Endothelial cell of umbilical vein (primary cell): ENCODE measurements around the gene CASKIN2. TPM values are rescaled to one million over a fixed set of nuclear protein-coding genes. Genes with fewer than 3 reads are reported as not detected.

Experiments used
- BruUV-seq: library from RNA; stranded (reverse); fragments of 400-500 nt; replicated peaks from 2 replicates; lab custom pipeline; 2021; lab: Mats Ljungman, UMichigan
- CTCF ChIA-PET: fragments of 300-600, 350-600 bp; sonication (Branson Sonifier 250); formaldehyde crosslinking; loops from one replicate; lab custom pipeline; 2021; ENCODE audit warnings: antibody characterized with exemption, inconsistent platforms; lab: Charles Lee
- POLR2A ChIA-PET: fragments of 300-600, 350-600 bp; sonication (Branson Sonifier 250); formaldehyde crosslinking; loops from one replicate; lab custom pipeline; 2021; ENCODE audit warnings: antibody characterized with exemption, inconsistent platforms; lab: Charles Lee
- DNase-seq: peaks from one replicate; pipeline ENCODE4 v3.0.0-alpha.2; 2011; ENCODE audit warnings: low read depth, low spot score
- FAIRE-seq: peaks from 2 replicates; lab custom pipeline; 2011; peaks lifted over from hg19 to GRCh38; lab: Jason Lieb, UNC
- H2AFZ ChIP-seq: 2 replicates; pipeline ENCODE4 v1.6.0; 2012; ENCODE audit warnings: low read depth, low read length, control low read depth, inconsistent platforms
- H3K27ac ChIP-seq: 2 replicates; pipeline ENCODE4 v1.5.1; 2011; ENCODE audit warnings: low read depth, mild to moderate bottlenecking, control low read depth, low read length, moderate library complexity; ENCODE audit not compliant: insufficient read depth
- H3K27me3 ChIP-seq, 2 experiments: 2 replicates each; pipeline versions ENCODE4 v1.6.0 to v1.6.1; 2011; ENCODE audit warnings: low read length in 2 of 2, mixed read lengths in 1 of 2; ENCODE audit not compliant: control insufficient read depth in 2 of 2, insufficient read depth in 2 of 2
- H3K36me3 ChIP-seq, 2 experiments: 2 replicates in 1 of 2; 3 replicates in 1 of 2; pipeline ENCODE4 v1.5.1; 2011; ENCODE audit warnings: low read length in 2 of 2, mild to moderate bottlenecking in 1 of 2, moderate library complexity in 1 of 2; ENCODE audit not compliant: control insufficient read depth in 2 of 2, insufficient read depth in 2 of 2; ENCODE audit errors: extremely low read depth in 1 of 2
- H3K4me1 ChIP-seq: 3 replicates; pipeline ENCODE4 v1.5.1; 2011; ENCODE audit warnings: mild to moderate bottlenecking, low read length; ENCODE audit not compliant: control insufficient read depth, insufficient read depth; ENCODE audit errors: extremely low read depth
- H3K4me2 ChIP-seq: 2 replicates; pipeline ENCODE4 v1.6.1; 2011; ENCODE audit warnings: low read length, control low read depth, mixed read lengths; ENCODE audit not compliant: insufficient read depth
- H3K4me3 ChIP-seq, 3 experiments: fragments of 200-600 bp in 1 of 3; sonication (generic), shearing (Covaris generic) in 1 of 3; replicated peaks in 1 of 3; 2 replicates each; pipeline ENCODE4 v1.5.1; 2011 to 2016; ENCODE audit warnings: control low read depth in 3 of 3, low read length in 3 of 3, mild to moderate bottlenecking in 2 of 3, inconsistent platforms in 1 of 3, low read depth in 1 of 3, moderate library complexity in 1 of 3; ENCODE audit not compliant: insufficient read depth in 1 of 3
- H3K79me2 ChIP-seq: 2 replicates; pipeline ENCODE4 v1.6.0; 2012; ENCODE audit warnings: low read length, inconsistent platforms; ENCODE audit not compliant: control insufficient read depth, insufficient read depth
- H3K9ac ChIP-seq: replicated peaks from 2 replicates; pipeline ENCODE3; 2011; ENCODE audit warnings: low read length, control low read depth; ENCODE audit not compliant: insufficient read depth; ENCODE audit errors: extremely low read depth
- H3K9me1 ChIP-seq: replicated peaks from 3 replicates; pipeline ENCODE4 v1.6.0; 2011; ENCODE audit warnings: mild to moderate bottlenecking, low read length; ENCODE audit not compliant: control insufficient read depth, insufficient read depth; ENCODE audit errors: extremely low read depth
- H3K9me3 ChIP-seq: replicated peaks from 2 replicates; pipeline ENCODE4 v1.5.1; 2012; ENCODE audit warnings: low read length, inconsistent platforms; ENCODE audit not compliant: control insufficient read depth, insufficient read depth
- H4K20me1 ChIP-seq: replicated peaks from 2 replicates; pipeline ENCODE3; 2011; ENCODE audit warnings: mild to moderate bottlenecking, low read length; ENCODE audit not compliant: control insufficient read depth, insufficient read depth; ENCODE audit errors: extremely low read depth
- EZH2 ChIP-seq: IDR thresholded peaks from 2 replicates; pipeline ENCODE4 v1.6.1; 2012; ENCODE audit warnings: borderline replicate concordance, low read depth, mild to moderate bottlenecking, moderate library complexity, low read length, inconsistent platforms; ENCODE audit not compliant: severe bottlenecking
- FOS ChIP-seq: IDR thresholded peaks from 2 replicates; pipeline ENCODE4 v1.6.1; 2011; ENCODE audit warnings: mild to moderate bottlenecking, low read length, moderate library complexity, borderline replicate concordance; ENCODE audit not compliant: insufficient read depth
- GATA2 ChIP-seq: IDR thresholded peaks from 2 replicates; pipeline ENCODE4 v1.7.0; 2011; ENCODE audit warnings: low read depth, mild to moderate bottlenecking, moderate library complexity, mixed read lengths, low read length; ENCODE audit not compliant: insufficient read length, insufficient read depth
- JUN ChIP-seq: IDR thresholded peaks from 2 replicates; pipeline ENCODE4 v1.6.1; 2011; ENCODE audit warnings: borderline replicate concordance, low read depth; ENCODE audit not compliant: insufficient read length, insufficient read depth
- MYC ChIP-seq: IDR thresholded peaks from one replicate; pipeline ENCODE4 v1.6.1; 2011; ENCODE audit warnings: mild to moderate bottlenecking, low read depth, low read length
- POLR2A ChIP-seq: IDR thresholded peaks from 2 replicates; pipeline ENCODE4 v1.6.1; 2012; ENCODE audit warnings: low read depth, mild to moderate bottlenecking, control low read depth, low read length
- dilution Hi-C: fragments of 300-500 bp; cut with MboI; formaldehyde crosslinking; loops from one replicate; pipeline ENCODE4 v1.15.0; 2019; ENCODE audit warnings: low sequenced_read_pairs; ENCODE audit not compliant: extremely low pct_ligation_motif_present
- intact Hi-C: fragments of 100-400 bp; cut with micrococcal nuclease; formaldehyde crosslinking; loops from one replicate; pipeline ENCODE4 v1.10.0; 2022
- polyA plus RNA-seq, 4 experiments: library from polyadenylated mRNA; depleted of rRNA in 3 of 4; stranded (reverse) in 3 of 4; unstranded in 1 of 4; fragments of >200 nt; gene quantifications; 2 replicates each; pipeline versions ENCODE4 v1.2.1 to v1.2.3, GENCODE V29; 2011 to 2012; ENCODE audit warnings: missing spikeins in 1 of 4
- total RNA-seq: library from RNA; stranded (reverse); gene quantifications from 2 replicates; pipeline ENCODE4 v1.2.3, GENCODE V29; 2021
- TF ChIP-seq, protein P1 (sequence below), 2 donors: IDR thresholded peaks; 1 replicate in 1 of 2; 2 replicates in 1 of 2; pipeline ENCODE4 v1.5.1; 2011; ENCODE audit warnings: low read length in 2 of 2, mild to moderate bottlenecking in 2 of 2, moderate library complexity in 2 of 2, control low read depth in 1 of 2, inconsistent platforms in 1 of 2, low read depth in 1 of 2; ENCODE audit not compliant: insufficient read depth in 1 of 2; ENCODE audit errors: extremely low read depth in 1 of 2

CASKIN2 gene
- total and polyA plus RNA-seq, 2 donors (not counting 3 experiments of a cell fraction or from before 2014, with no cell fraction given) = 13.0 to 37.6 TPM

DNA sequence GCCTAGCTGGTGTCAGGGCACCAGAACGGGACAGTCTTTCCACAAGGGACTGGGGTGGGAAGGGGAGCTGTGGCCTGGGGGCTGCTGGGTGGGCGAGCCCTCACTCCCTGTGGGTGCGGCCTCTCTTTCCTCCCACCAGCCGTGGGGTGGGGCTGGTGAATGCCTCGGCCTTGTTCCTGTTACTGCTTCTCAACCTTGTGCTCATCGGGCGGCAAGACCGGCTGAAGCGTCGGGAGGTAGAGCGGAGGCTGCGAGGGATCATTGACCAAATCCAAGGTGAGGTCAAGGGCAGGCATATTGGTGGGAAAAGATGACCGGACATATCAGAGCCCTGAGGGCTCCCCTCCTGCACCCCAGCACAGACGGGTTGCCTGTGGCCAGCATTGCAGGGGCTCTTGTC is 29.2 kb downstream of the CASKIN2 start:
- intact Hi-C loops = no loop called here
- BruUV-seq = no TSS peak
- Histone ChIP-seq H3K9me3 (no peaks in the 10 kb centered on the region), H2AFZ (no peak overlapping the region), H3K79me2 (no peaks in the 10 kb centered on the region), H3K4me1 (peaks cover 9% of the 10 kb centered on the region), H4K20me1 (no peaks in the 10 kb centered on the region), H3K4me2 (no peak overlapping the region), H3K4me3 (no peak overlapping the region), H3K9ac (no peak overlapping the region), H3K27me3 (no peaks in the 10 kb centered on the region), H3K27ac (no peak overlapping the region), H3K9me1 (no peaks in the 10 kb centered on the region), H3K36me3 (no peaks in the 10 kb centered on the region)
- FAIRE-seq (no peak), DNase-seq (no peak)
- ChIA-PET CTCF (interaction anchor here (1.5 to 2.1 kb wide), 4 partner anchors 9 to 57 kb away, joined by 4 to 9 read pairs (median 6); no protein-coding TSS in a partner anchor), POLR2A (no interaction called here)
- dilution Hi-C loops = no loop called here
- no peak for TF ChIP-seq JUN
- no peak for TF ChIP-seq FOS
- TF ChIP-seq MYC = no peak
- TF ChIP-seq, protein P1, sequence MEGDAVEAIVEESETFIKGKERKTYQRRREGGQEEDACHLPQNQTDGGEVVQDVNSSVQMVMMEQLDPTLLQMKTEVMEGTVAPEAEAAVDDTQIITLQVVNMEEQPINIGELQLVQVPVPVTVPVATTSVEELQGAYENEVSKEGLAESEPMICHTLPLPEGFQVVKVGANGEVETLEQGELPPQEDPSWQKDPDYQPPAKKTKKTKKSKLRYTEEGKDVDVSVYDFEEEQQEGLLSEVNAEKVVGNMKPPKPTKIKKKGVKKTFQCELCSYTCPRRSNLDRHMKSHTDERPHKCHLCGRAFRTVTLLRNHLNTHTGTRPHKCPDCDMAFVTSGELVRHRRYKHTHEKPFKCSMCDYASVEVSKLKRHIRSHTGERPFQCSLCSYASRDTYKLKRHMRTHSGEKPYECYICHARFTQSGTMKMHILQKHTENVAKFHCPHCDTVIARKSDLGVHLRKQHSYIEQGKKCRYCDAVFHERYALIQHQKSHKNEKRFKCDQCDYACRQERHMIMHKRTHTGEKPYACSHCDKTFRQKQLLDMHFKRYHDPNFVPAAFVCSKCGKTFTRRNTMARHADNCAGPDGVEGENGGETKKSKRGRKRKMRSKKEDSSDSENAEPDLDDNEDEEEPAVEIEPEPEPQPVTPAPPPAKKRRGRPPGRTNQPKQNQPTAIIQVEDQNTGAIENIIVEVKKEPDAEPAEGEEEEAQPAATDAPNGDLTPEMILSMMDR (IDR thresholded peaks at IDR 0.05; ENCODE audit: extremely low read depth in 1 of 2, insufficient read depth in 1 of 2, low read depth in 1 of 2, low read length in 2 of 2) = no peak

DNA sequence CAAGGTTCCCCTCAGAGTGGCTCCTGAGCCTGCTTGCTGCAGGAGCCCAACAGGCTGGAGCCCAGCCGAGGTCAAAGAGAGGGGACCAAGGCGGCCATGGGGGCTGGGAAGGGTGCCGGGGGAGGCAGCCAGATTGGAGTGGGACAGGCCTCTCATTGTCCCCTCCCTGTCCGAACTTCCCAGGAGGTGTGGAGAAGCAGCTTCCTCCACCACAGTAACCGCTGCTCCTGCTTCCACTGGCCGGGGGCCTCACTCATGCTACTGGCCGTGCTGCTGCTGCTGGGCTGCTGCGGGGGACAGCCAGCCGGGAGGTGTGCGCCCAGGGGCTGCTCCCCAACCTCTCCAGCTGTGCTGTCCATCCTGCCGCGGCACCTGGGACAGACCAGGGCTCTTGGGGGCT is 29.6 kb downstream of the CASKIN2 start:
- H3K79me2 ChIP-seq = no peaks in the 10 kb centered on the region
- intact Hi-C loops = no loop called here
- H3K4me2 ChIP-seq = no peak overlapping the region
- dilution Hi-C loops = no loop called here
- H3K4me3 ChIP-seq = no peak overlapping the region
- no peak overlapping the region for H2AFZ ChIP-seq
- TF ChIP-seq EZH2 (no peak), POLR2A (no peak), GATA2 (no peak)
- no peak for DNase-seq
- H3K27ac ChIP-seq = no peak overlapping the region
- CTCF ChIA-PET = interaction anchor here (1.0 to 1.6 kb wide), 3 partner anchors 9 to 67 kb away, joined by 4 to 5 read pairs (median 5); no protein-coding TSS in a partner anchor
- H3K9me1 ChIP-seq = no peaks in the 10 kb centered on the region
- H3K9ac ChIP-seq = no peak overlapping the region
- peaks cover 9% of the 10 kb centered on the region for H3K4me1 ChIP-seq
- no peaks in the 10 kb centered on the region for H3K36me3 ChIP-seq
- POLR2A ChIA-PET = no interaction called here
- no peaks in the 10 kb centered on the region for H3K9me3 ChIP-seq
- H4K20me1 ChIP-seq = no peaks in the 10 kb centered on the region
- BruUV-seq = no TSS peak
- FAIRE-seq = no peak
- H3K27me3 ChIP-seq = no peaks in the 10 kb centered on the region
